Gastrocnemius medialis (tissue), 4 donors: Measurements from ENCODE around the gene RAD51B.

Experiments used
- CTCF ChIP-seq, 5 experiments: fragments of 450-650 bp in 3 of 5; fragments of 200-600 bp in 2 of 5; sonication (generic) in 2 of 5; IDR thresholded peaks in 4 of 5; conservative IDR thresholded peaks in 1 of 5; 1 replicate in 4 of 5; 2 replicates in 1 of 5; pipeline ENCODE4 v1.5.1; 2016 to 2019; ENCODE audit warnings: antibody characterized with exemption in 5 of 5, mild to moderate bottlenecking in 3 of 5, moderate library complexity in 3 of 5
- POLR2A ChIP-seq, 2 donors: fragments of 450-650 bp; IDR thresholded peaks; one replicate each; pipeline ENCODE4 v1.6.1; 2017; ENCODE audit warnings: antibody characterized with exemption in 2 of 2, mild to moderate bottlenecking in 2 of 2, moderate library complexity in 2 of 2

DNA sequence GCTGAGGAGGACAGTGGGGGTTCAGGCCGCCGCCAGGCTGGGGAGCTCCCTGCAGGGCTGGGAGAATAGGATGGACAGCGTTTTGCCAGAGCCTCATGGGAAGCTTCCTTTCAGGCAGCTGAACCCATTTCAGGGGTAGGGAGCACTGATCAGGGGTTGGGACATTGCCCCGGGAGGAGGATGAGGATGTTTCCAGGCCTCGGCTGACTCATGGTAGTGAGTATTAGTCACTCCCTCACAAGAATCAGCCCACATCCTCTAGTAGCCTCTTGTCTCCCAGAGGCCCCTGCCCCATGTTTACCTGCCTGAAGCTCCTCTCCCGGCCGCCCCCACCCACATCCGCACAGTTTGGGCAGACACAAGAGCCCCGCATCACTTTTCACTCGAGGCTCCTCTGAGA is 883.5 kb downstream of the RAD51B start:
- TF ChIP-seq CTCF (IDR thresholded peaks at IDR 0.05 in 4 of 5, conservative IDR thresholded peaks at IDR 0.05 in 1 of 5) (no peak), POLR2A (IDR thresholded peaks at IDR 0.05) (no peak)
